Trophoblast cell (in vitro differentiated cells and primary cell): Measurements from ENCODE around the gene ISM1. TPM values are rescaled to one million over a fixed set of nuclear protein-coding genes. Genes with fewer than 3 reads are reported as not detected.
A peak's percentile ranks its signal among the peaks of the same experiment; 100 is the strongest.

Experiments
- DNase-seq, 2 donors: peaks; one replicate each; pipeline ENCODE4 v3.0.0-alpha.2; 2016
- H2AFZ ChIP-seq: 2 replicates; pipeline ENCODE4 v1.6.1; 2013; ENCODE audit warnings: low read length, moderate library complexity, mild to moderate bottlenecking; ENCODE audit not compliant: insufficient read depth, poor library complexity
- H2AK5ac ChIP-seq: 2 replicates; pipeline ENCODE4 v1.6.1; 2013; ENCODE audit warnings: mild to moderate bottlenecking, low read length
- H2BK120ac ChIP-seq: 2 replicates; pipeline ENCODE4 v1.6.1; 2013; ENCODE audit warnings: low read length, mild to moderate bottlenecking, moderate library complexity; ENCODE audit not compliant: insufficient read depth, poor library complexity
- H2BK12ac ChIP-seq: 2 replicates; pipeline ENCODE4 v1.6.1; 2013; ENCODE audit warnings: mild to moderate bottlenecking, low read length, moderate library complexity
- H2BK5ac ChIP-seq: 2 replicates; pipeline ENCODE4 v1.6.1; 2013; ENCODE audit warnings: low read length, low read depth, moderate library complexity, mild to moderate bottlenecking; ENCODE audit not compliant: poor library complexity
- H3K14ac ChIP-seq: 2 replicates; pipeline ENCODE4 v1.6.1; 2013; ENCODE audit warnings: mild to moderate bottlenecking, low read length
- H3K18ac ChIP-seq: 2 replicates; pipeline ENCODE4 v1.6.1; 2013; ENCODE audit warnings: mild to moderate bottlenecking, low read length
- H3K23ac ChIP-seq: 2 replicates; pipeline ENCODE4 v1.6.1; 2013; ENCODE audit warnings: low read length
- H3K27ac ChIP-seq: 2 replicates; pipeline ENCODE4 v1.5.1; 2013; ENCODE audit warnings: low read depth, mild to moderate bottlenecking, inconsistent platforms, low read length, moderate library complexity
- H3K27me3 ChIP-seq: 2 replicates; pipeline ENCODE4 v1.6.1; 2013; ENCODE audit warnings: inconsistent platforms, mild to moderate bottlenecking, low read length, moderate library complexity; ENCODE audit not compliant: insufficient read depth
- H3K36me3 ChIP-seq, 2 experiments: 1 replicate in 1 of 2; 2 replicates in 1 of 2; pipeline ENCODE4 v1.6.1; 2013; ENCODE audit warnings: low read length in 2 of 2, mild to moderate bottlenecking in 2 of 2, moderate library complexity in 1 of 2; ENCODE audit not compliant: insufficient read depth in 2 of 2, control insufficient read depth in 1 of 2
- H3K4ac ChIP-seq: 2 replicates; pipeline ENCODE4 v1.6.1; 2013; ENCODE audit warnings: low read depth, mild to moderate bottlenecking, low read length, moderate library complexity
- H3K4me1 ChIP-seq, 2 experiments: 1 replicate in 1 of 2; 2 replicates in 1 of 2; pipeline ENCODE4 v1.6.1; 2013; ENCODE audit warnings: low read length in 2 of 2, mild to moderate bottlenecking in 2 of 2, moderate library complexity in 1 of 2; ENCODE audit not compliant: insufficient read depth in 2 of 2, control insufficient read depth in 1 of 2
- H3K4me2 ChIP-seq: 2 replicates; pipeline ENCODE4 v1.6.1; 2013; ENCODE audit warnings: inconsistent platforms, mild to moderate bottlenecking, low read length, moderate library complexity
- H3K4me3 ChIP-seq: 2 replicates; pipeline ENCODE4 v1.5.1; 2013; ENCODE audit warnings: mild to moderate bottlenecking, low read depth, low read length, inconsistent platforms
- H3K79me1 ChIP-seq: one replicate; pipeline ENCODE4 v1.6.1; 2013; ENCODE audit warnings: low read length
- H3K79me2 ChIP-seq: 2 replicates; pipeline ENCODE4 v1.6.1; 2013; ENCODE audit warnings: low read length, mild to moderate bottlenecking; ENCODE audit not compliant: control insufficient read depth, insufficient read depth, poor library complexity
- H3K9ac ChIP-seq: 2 replicates; pipeline ENCODE4 v1.6.1; 2013; ENCODE audit warnings: mild to moderate bottlenecking, low read length
- H3K9me3 ChIP-seq: 2 replicates; pipeline ENCODE4 v1.6.1; 2013; ENCODE audit warnings: low read depth, mild to moderate bottlenecking, control low read depth, inconsistent platforms, low read length; ENCODE audit not compliant: insufficient read depth
- H4K12ac ChIP-seq: 2 replicates; pipeline ENCODE4 v1.6.1; 2013; ENCODE audit warnings: low read depth, mild to moderate bottlenecking, low read length, moderate library complexity
- H4K8ac ChIP-seq: 2 replicates; pipeline ENCODE4 v1.6.1; 2013; ENCODE audit warnings: low read depth, mild to moderate bottlenecking, low read length, moderate library complexity
- H4K91ac ChIP-seq: one replicate; pipeline ENCODE4 v1.6.1; 2013; ENCODE audit warnings: low read depth, mild to moderate bottlenecking, low read length, moderate library complexity
- WGBS: extraction: QIAGEN DNeasy Blood & Tissue Kit; methylation state at CpG from one replicate; pipeline ENCODE4 v1.1.7; 2013; ENCODE audit warnings: missing lambda C conversion rate; ENCODE audit not compliant: insufficient read length, insufficient coverage; ENCODE audit errors: extremely low coverage; 5-methylcytosine and 5-hydroxymethylcytosine counted together
- polyA plus RNA-seq: library from polyadenylated mRNA; stranded (reverse); fragments of 200-250 nt; gene quantifications from 2 replicates; pipeline ENCODE4 v1.2.3, GENCODE V29; 2013

Gene ISM1
- 1.2 and 1.4 TPM in 2 replicates for polyA plus RNA-seq

GRCh38 chr20:13220904-13221297 lies at the start of gene ISM1:
TSS of gene ISM1 (plus strand) at chr20:13221274. CDS start at chr20:13221777, 503 bp downstream.
- no peak within 1 kb of the TSS for H3K23ac ChIP-seq
- H3K4me1 ChIP-seq: peaks cover 10 to 16% of the 10 kb centered on the region in 2 experiments
- H3K36me3 ChIP-seq: no peaks in the 10 kb centered on the region
- peak within 1 kb of the TSS; percentile 89 for H3K4me2 ChIP-seq
- no peaks in the 10 kb centered on the region for H3K79me2 ChIP-seq
- H3K27me3 ChIP-seq: peaks cover 45% of the 10 kb centered on the region
- WGBS: no CpG with 5 or more reads among the region's 39 CpGs
- H4K12ac ChIP-seq: no peak within 1 kb of the TSS
- H3K4ac ChIP-seq: no peak within 1 kb of the TSS
- no peak within 1 kb of the TSS for H3K18ac ChIP-seq
- no peak within 1 kb of the TSS for H3K14ac ChIP-seq
- H3K9ac ChIP-seq: no peak within 1 kb of the TSS
- no peak within 1 kb of the TSS for H3K27ac ChIP-seq
- no peak within 1 kb of the TSS for H2BK120ac ChIP-seq
- H3K9me3 ChIP-seq: peaks cover 3% of the 10 kb centered on the region
- H2BK12ac ChIP-seq: no peak within 1 kb of the TSS
- peak within 1 kb of the TSS; percentile 64 for H2AFZ ChIP-seq
- H2BK5ac ChIP-seq: no peak within 1 kb of the TSS
- H2AK5ac ChIP-seq: no peak within 1 kb of the TSS
- H4K91ac ChIP-seq: no peak within 1 kb of the TSS
- no peaks in the 10 kb centered on the region for H3K79me1 ChIP-seq
- peak in 1 of 2 donors; percentile 20 for DNase-seq
- H4K8ac ChIP-seq: no peak within 1 kb of the TSS
- peak within 1 kb of the TSS; percentile 67 for H3K4me3 ChIP-seq

DNA sequence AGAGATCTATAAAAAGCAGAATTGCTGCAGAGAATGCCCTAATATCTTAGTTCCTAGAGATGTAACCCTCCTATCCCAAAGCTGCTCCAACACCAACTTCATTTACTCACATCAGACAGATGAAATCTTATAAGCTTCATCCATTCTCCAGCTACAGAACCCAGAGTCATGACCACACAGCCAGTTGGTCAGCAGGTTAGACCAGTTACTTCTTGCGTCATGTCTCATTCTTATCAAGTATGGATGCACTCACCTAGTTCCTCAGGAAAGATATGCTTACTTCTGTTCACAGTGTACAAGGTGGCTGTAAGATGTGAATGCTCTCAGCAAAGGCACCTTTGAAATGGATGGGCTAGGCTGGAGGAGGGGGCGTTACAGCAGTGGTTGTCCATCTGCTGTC lies 47.9 kb upstream of the ISM1 start:
- H3K27me3 ChIP-seq: no peaks in the 10 kb centered on the region
- H3K79me1 ChIP-seq: no peaks in the 10 kb centered on the region
- H2BK12ac ChIP-seq: no peak overlapping the region
- H3K4me2 ChIP-seq: no peak overlapping the region
- H4K12ac ChIP-seq: no peak overlapping the region
- H3K4me3 ChIP-seq: no peak overlapping the region
- H3K18ac ChIP-seq: no peak overlapping the region
- no peak overlapping the region for H3K27ac ChIP-seq
- no peaks in the 10 kb centered on the region for H3K79me2 ChIP-seq
- H3K23ac ChIP-seq: no peak overlapping the region
- no peaks in the 10 kb centered on the region for H3K36me3 ChIP-seq
- H3K4me1 ChIP-seq: peaks cover 0 to 3% of the 10 kb centered on the region in 2 experiments
- H2BK5ac ChIP-seq: no peak overlapping the region
- H3K14ac ChIP-seq: no peak overlapping the region
- peak; percentile 84 to 97 for DNase-seq
- no CpG with 5 or more reads among the region's 2 CpGs for WGBS
- H3K4ac ChIP-seq: no peak overlapping the region
- H2AFZ ChIP-seq: no peak overlapping the region
- H2AK5ac ChIP-seq: no peak overlapping the region
- no peak overlapping the region for H2BK120ac ChIP-seq
- H4K8ac ChIP-seq: no peak overlapping the region
- no peak overlapping the region for H3K9ac ChIP-seq
- H3K9me3 ChIP-seq: no peaks in the 10 kb centered on the region
- no peak overlapping the region for H4K91ac ChIP-seq

DNA sequence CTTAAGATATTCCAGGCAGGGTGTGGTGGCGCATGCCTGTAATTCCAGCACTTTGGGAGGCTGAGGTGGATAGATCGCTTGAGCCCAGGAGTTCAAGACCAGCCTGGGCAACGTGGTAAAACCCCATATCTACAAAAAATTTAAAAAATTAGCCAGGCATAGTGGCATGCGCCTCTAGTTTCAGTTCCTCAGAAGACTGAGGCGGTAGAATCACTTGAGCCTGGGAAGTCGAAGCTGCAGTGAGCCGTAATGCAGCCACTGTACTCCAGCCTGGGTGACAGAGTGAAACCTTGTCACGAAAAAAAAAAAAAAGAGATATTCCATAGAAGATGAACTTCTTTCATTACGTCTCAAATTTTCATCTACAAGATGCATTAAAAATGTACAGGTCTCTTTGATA lies 46.7 kb upstream of the ISM1 start:
- no peak overlapping the region for H3K14ac ChIP-seq
- no peak overlapping the region for H2AK5ac ChIP-seq
- H3K9me3 ChIP-seq: no peaks in the 10 kb centered on the region
- H3K4ac ChIP-seq: no peak overlapping the region
- H3K23ac ChIP-seq: no peak overlapping the region
- no peak overlapping the region for H3K9ac ChIP-seq
- no peaks in the 10 kb centered on the region for H3K27me3 ChIP-seq
- H2BK12ac ChIP-seq: no peak overlapping the region
- DNase-seq: peak in 1 of 2 donors; percentile 20
- H4K12ac ChIP-seq: no peak overlapping the region
- H3K18ac ChIP-seq: no peak overlapping the region
- H4K91ac ChIP-seq: no peak overlapping the region
- no peaks in the 10 kb centered on the region for H3K79me2 ChIP-seq
- H3K4me1 ChIP-seq: peaks cover 0 to 3% of the 10 kb centered on the region in 2 experiments
- H4K8ac ChIP-seq: no peak overlapping the region
- H2AFZ ChIP-seq: no peak overlapping the region
- no peaks in the 10 kb centered on the region for H3K36me3 ChIP-seq
- no peak overlapping the region for H2BK120ac ChIP-seq
- H3K79me1 ChIP-seq: no peaks in the 10 kb centered on the region
- H3K4me2 ChIP-seq: no peak overlapping the region
- no peak overlapping the region for H3K27ac ChIP-seq
- no peak overlapping the region for H3K4me3 ChIP-seq
- no peak overlapping the region for H2BK5ac ChIP-seq
- WGBS: no CpG with 5 or more reads among the region's 9 CpGs

DNA sequence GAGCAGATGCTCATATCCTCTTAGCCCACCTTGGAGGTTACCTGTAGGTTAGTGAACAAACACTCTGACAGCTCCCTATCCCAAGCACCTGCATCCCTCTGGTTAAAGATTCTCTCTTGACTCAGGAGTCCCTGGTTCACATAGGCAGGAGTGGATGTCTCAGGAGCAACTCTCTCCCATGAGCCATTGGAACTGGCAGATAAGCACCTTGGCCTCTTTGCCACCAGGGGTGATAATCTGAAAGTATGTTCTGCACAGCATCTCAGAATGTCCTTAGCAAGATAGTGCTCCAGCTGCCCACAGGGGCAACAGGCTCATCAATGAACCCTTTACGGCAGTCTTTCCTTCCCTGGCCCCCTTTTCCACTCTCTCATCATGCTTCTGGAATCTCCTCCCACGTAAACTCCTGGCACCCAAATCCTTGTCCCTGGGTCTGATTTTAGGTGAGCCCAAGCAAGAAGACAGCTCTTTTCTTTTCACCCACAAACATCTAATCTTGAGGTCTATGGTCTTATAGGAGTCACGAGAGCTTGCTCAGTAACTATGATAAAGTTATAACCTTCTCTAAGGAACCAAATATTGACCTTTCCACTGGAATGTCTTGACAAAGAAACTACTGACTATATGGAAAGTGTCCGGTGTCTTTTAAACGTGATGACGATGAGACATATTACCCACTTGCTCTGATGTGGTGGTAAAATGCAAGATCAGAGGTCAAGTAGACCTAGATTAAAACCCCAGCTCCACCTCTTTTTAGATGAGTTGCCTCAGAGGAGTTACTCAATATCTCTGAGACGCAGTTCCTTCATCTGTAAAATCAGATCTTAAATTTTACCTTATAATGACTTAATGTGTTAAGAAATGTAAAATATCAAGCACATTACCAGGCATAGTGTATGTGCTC lies 39.8 kb upstream of the ISM1 start:
- H3K4ac ChIP-seq: no peak overlapping the region
- WGBS: no CpG with 5 or more reads among the region's 7 CpGs
- no peak for DNase-seq
- no peak overlapping the region for H2BK12ac ChIP-seq
- H3K23ac ChIP-seq: no peak overlapping the region
- no peaks in the 10 kb centered on the region for H3K36me3 ChIP-seq
- no peak overlapping the region for H4K8ac ChIP-seq
- H3K27me3 ChIP-seq: no peaks in the 10 kb centered on the region
- H3K79me2 ChIP-seq: no peaks in the 10 kb centered on the region
- no peaks in the 10 kb centered on the region for H3K79me1 ChIP-seq
- H3K27ac ChIP-seq: no peak overlapping the region
- no peak overlapping the region for H2BK5ac ChIP-seq
- H3K14ac ChIP-seq: no peak overlapping the region
- no peak overlapping the region for H3K4me2 ChIP-seq
- H3K4me1 ChIP-seq: no peaks in the 10 kb centered on the region
- H4K91ac ChIP-seq: no peak overlapping the region
- no peak overlapping the region for H3K18ac ChIP-seq
- H3K9me3 ChIP-seq: no peaks in the 10 kb centered on the region
- H3K9ac ChIP-seq: no peak overlapping the region
- no peak overlapping the region for H4K12ac ChIP-seq
- H2AK5ac ChIP-seq: no peak overlapping the region
- no peak overlapping the region for H2BK120ac ChIP-seq
- no peak overlapping the region for H3K4me3 ChIP-seq
- no peak overlapping the region for H2AFZ ChIP-seq
